GM18868 (cell line): ENCODE results near the gene TMEM203.
A peak's percentile ranks its signal among the peaks of the same experiment; 100 is the strongest.
"Not testable (repeated sequence)": the region's sequence is repeated elsewhere in the genome, so short reads cannot be mapped to it uniquely, and the experiment has no call there.

Experiments used
- ATAC-seq: cut with Tn5 transposase; IDR thresholded peaks from one replicate; pipeline ENCODE4 v1.9.1; 2021; ENCODE audit warnings: mild to moderate bottlenecking, moderate library complexity; ENCODE audit not compliant: unreplicated experiment

Gene TMEM203, protein sequence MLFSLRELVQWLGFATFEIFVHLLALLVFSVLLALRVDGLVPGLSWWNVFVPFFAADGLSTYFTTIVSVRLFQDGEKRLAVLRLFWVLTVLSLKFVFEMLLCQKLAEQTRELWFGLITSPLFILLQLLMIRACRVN

GRCh38 chr9:137205126-137206069, at the start of gene TMEM203, which contains the start of gene NDOR1:
TSS of gene TMEM203 (minus strand) at chr9:137205648. CDS start at chr9:137205414, 234 bp downstream.
TSS of gene NDOR1 (plus strand) at chr9:137205700. CDS start at chr9:137205778, 78 bp downstream.
- peak; percentile 43 for ATAC-seq

DNA sequence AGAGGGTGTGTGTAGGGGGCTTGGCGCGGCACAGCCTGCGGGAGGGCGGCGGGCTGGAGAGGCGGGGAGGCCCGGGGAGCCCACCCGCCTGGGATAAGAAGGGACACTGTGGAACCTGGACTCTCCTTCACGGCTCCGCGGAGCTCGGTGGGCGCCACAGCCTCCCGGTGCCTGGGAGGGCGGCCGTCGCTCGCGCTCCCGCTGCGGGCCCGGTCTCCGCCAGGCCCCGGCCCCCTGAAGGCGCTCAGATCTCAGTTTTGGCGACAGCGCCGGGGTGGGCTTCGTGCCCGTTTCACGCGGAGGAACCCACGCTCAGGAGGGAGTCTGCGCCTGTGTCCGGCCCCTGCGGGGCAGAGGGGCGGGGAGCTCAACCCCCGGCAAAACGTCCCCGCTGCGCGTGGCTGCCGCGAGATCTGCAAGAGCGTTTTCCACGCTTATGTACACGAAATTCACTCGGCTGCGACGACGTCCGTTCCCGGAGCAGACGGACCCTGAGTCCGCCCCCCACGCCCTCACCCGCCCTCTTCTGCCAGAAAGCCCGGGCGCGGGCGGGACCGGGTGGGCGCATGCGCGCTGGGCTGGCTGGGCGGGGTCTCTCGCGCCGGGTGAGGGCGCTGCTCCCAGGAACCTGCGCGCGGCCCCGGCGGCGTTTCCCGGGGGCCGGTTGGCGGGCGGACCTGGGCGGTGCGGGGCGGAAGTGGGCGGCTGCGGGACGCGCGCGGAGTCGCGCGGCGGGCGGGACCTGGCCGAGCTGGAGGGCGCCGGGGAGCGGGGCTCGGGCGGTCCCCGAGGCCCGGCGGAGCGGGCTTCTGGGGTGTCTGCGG, 49.4 kb upstream of the TMEM203 start, which contains the start of gene NELFB:
TSS of gene NELFB (plus strand) at position 704 of the 824 bp plus-strand sequence.
- ATAC-seq, result peak; percentile 75

DNA sequence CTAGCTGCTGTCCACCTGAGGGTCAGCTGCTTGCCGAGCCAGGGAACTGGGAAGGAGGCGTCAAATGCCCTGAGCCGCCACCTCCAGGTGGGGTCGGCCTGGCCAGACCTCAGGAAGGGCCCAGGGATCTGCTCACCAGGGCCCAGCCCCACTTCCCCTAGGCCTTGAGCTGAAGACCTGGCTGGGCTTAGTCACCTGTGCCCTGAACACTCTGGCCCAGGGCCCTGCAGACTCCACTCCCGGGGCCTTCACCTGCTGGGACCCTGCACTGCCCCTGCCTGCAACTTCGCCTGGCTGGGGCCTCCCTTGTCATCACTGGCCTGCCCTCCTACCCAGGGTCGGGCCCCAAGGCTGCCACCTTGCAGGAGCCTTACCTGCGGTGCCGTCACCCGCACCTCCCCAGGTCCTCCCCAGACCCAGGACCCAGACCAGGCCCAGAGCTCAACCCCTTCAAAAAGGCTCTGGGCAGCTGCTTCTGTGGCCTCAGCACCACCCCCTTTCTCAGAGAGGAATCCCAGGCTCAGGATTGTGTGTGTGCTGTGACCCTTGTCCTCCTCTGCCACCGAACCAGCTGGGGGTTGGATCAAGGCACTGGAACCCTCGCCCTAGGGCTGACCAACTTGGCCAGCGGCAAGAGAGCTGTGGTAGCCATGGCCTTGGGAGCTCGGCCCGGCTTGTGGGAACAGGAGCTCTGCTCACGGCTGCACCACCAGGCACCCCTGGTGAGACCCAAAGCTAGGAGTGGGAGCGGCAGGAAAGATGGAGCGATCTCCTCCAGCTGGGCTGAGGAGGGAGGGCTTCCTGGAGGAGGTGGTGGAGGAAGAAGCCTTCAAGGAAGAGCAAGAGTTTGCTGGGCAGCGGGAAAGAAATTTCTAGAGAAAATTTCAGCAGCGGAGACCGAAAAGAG, 48.5 kb upstream of the TMEM203 start:
- ATAC-seq, result no peak

GRCh38 chr9:137252555-137253506, 47.4 kb upstream of the TMEM203 start:
- ATAC-seq, result no peak

DNA sequence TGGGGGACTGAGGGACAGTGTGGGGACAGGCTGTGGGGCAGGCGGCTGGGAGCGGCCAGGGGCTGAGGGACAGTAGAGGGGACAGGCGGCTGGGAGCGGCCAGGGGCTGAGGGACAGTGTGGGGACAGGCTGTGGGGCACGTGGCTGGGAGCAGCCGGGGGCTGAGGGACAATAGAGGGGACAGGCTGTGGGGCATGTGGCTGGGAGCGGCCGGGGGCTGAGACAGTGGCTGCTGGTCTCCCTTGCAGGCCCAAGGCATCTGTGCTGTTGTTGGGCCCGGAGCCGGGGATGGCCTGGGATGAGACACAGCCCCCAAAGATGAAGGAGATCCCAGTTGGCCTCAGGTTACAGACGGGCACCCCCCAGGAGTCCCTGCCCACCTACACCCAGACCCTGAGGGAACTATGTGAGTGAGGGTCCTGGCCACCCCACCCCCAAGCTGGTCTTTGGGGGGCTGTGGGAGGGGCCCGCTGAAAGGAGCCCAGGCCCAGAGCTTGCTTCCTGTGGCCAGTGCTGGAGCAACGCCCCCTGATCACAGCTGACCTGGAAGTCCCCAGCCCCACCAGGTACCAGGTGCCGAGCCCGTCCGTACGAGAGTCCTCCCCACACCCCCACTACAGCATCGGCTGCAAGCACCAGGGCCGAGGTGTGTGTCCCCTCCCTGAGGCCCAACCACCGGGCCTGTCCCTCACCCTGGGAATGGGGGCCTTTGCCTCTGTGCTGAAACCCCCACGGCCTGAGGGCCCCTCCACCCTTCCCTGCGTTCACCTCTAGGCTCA, 46.2 kb upstream of the TMEM203 start:
- ATAC-seq, result no peak

- ATAC-seq, result no peak
Measured at GRCh38 chr9:137251194-137251461, 45.7 kb upstream of the TMEM203 start, which contains the start of gene STPG3. TSS of gene STPG3 (plus strand) at chr9:137251286. CDS start at chr9:137251287, 1 bp downstream.

DNA sequence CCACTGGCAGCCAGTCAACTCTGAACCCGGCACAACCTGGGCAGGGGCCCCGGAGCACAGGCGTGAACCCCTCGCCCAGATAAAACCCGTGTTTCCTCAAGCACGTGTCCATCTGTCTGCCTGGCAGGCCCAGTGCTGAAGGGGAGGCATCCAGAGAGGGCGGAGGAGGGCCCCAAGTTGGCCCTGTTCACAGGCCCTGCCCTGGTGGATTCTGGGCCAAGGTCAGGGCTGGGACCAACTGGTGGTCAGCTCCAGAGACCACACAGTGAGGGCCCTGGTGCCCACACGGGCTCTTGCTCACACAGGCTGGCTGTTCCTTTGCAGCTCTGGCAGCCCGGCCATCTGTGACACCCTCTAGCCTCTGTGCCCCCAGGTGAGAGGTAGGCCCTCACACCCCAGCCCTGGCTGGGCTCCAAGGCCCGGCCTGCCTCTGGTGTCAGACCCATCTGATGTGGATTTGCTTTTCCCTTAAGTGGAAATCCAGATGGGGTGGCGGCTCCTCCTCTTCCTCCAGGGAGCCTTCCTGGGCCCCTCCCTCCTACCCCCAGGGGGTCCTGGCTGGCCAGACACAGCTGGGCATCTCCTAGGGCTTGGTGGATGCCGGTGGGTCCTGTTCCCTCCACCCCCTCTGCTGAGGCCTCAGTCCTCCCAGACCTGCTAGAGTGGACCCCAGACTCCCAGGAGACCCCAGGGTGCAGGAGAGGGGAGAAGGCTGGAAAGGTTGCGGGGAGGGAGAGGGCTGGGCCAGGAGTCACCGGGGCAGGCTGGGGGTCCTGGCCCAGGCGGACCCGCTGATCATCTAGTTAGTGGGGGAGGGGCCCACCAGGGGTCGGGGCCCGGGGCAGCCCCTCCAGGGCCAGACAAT, 45.1 kb upstream of the TMEM203 start:
- ATAC-seq, result no peak

DNA sequence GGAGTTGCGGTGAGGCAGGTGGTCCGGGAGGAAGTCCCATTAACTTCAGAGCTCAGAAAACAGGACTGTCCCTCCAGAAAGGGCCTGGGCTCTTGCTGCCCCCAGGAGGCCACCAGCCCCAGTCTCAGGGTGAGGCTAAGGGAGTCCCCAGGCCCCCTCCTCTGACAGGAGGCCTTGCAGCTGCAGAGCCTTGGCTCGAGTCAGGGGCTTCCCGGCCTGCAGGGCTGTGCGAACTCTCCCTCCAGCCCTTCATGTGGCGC, 42.4 kb upstream of the TMEM203 start:
- no peak for ATAC-seq

DNA sequence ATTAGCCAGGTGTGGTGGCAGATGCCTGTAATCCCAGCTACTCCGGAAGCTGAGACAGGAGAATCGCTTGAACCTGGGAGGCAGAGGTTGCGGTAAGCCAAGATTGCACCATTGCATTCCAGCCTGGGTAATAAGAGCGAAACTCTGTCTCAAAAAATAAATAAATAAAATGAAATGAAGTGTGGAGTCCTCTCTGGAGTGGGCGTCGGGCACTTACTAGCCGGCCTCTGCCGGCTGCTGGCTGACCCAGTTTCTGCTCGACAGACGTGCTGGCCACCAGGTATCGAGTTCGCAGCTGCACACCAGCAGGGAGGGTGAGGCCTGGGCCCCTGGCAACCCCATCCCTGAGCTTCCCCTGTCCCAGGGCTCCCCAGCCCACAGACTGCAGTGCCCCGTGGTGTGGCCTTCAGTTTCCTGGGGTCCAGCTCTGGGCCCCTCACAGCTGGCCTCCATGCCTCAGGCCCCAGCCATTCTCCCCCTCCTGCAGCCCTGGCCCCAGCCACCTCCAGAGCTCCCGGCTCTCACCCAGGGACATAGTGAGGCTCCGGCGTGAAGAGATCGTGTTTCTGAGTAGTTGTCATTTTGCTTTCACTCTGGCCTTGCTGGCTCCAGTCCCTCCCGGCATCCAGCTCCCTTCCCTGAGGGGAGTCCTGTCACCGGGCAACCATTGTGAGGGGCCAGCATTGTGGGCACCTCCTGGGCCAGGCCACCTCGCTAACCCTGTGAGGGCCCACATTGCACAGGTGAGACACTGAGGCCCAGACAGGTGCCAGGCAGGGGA, 41.9 kb upstream of the TMEM203 start:
- ATAC-seq, result no peak

GRCh38 chr9:137245450-137246421, 40.3 kb upstream of the TMEM203 start:
- no peak for ATAC-seq

DNA sequence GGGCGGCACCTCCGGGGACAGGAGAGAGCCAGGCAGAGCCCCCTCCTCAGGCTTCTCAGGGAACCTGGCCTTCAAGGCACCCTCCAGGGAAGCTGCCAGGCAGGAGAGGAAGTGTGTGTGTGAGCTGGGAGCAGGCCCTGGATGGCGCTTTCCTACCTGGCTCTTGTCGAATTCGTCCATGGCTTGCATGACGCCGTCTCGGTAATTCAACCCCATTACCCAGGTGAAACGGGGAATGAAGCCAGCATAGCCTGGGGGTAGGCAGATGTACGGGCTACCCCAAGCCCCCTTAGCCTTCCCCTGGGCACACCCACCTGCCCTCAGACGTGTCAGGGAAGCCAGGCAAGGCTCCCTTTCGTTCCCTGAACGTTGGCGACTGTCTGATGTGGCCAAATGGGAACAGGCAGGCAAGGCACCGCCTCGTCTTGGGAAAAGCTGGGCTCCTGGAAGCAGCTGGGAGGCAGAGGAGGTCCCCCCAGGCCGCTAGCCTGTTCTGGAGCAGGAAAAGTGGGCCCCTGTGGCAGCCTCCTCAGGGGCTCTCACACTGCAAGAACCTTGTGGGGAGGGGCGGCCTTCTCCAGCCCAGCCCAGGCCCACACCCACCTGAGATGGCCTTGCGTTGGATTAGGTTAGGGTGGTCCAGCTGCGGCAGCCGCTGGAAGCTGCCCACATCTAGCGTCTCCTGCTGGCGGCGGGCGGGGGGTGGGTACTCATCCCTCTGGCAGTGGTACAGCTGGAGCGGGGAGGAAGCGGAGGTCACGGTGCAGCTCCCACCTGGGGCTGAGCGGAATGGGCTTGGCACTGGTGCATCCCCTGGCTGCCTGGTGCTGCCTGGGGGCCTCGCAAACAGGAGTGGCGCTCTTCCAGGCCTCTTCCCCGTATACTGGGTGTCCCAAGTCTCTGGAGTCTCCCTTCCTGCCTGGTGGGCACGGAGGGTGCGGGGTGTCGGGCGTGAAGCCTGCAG, 39.3 kb upstream of the TMEM203 start:
- ATAC-seq, result no peak

DNA sequence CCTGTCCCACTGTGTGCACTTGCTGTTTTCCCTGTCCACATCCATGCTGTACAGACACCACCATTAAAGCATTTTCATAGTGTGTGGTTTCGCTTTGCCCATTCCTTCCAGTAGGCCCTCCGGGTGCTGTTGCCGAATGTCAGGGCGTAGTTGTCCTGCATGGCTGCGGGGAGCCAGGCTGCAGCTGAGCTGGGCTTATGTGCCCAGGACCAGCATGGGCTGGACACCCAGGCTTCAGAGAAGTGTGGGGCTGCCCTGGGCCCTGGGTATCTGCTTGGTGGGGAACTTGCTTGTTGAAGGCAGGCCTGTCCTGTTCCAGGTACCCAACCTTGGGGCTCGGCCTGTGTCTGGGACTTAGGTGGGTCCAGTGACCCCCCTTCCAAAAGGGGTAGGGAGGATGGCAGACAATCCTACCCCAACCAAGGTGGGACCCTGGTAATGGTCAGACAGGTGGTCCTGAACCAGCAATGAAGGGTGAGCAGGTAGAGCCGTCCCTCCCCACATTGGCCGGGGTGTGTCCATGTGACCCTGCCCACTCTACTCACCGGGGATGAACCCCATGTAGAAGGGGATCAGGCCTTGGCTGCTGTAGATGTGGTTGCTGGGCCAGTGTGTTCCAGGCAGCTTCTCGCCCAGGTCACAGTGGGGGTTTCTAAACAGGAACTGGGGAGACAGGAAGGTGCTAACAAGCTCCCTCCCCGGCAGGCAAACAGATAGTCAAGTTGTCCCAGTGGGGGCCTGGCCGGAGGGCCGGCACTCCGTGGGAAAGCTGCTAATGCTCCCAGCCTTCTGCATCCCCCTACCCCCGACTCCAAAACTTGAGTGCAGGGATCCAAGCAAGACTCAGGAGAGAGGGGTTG, 38.4 kb upstream of the TMEM203 start:
- ATAC-seq, result no peak

DNA sequence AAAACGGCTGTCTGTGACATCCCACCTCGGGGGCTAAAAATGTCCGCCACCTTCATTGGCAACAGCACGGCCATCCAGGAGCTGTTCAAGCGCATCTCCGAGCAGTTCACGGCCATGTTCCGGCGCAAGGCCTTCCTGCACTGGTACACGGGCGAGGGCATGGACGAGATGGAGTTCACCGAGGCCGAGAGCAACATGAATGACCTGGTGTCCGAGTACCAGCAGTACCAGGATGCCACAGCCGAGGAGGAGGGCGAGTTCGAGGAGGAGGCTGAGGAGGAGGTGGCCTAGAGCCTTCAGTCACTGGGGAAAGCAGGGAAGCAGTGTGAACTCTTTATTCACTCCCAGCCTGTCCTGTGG, 37.8 kb upstream of the TMEM203 start:
- ATAC-seq, result not testable (repeated sequence)
